Transverse colon (tissue), 4 donors: ENCODE results near the gene GPRIN3. TPM values are rescaled to one million over a fixed set of nuclear protein-coding genes. Genes with fewer than 3 reads are reported as not detected.
A peak's percentile ranks its signal among the peaks of the same experiment; 100 is the strongest.

Experiments used
- DNase-seq: peaks from one replicate; pipeline ENCODE4 v3.0.0-alpha.2; 2019
- H3K27ac ChIP-seq, 4 donors: fragments of 200-600 bp; sonication (generic); 2 replicates each; pipeline ENCODE4 v1.5.1; 2016 to 2018; ENCODE audit warnings: inconsistent platforms in 4 of 4
- H3K27me3 ChIP-seq: fragments of 200-600 bp; sonication (generic); 2 replicates; pipeline ENCODE4 v1.5.1; 2017; ENCODE audit warnings: inconsistent platforms
- H3K36me3 ChIP-seq, 4 donors: fragments of 200-600 bp; sonication (generic); 2 replicates each; pipeline ENCODE4 v1.5.1; 2017 to 2019; ENCODE audit warnings: inconsistent platforms in 4 of 4
- H3K4me1 ChIP-seq, 4 donors: fragments of 200-600 bp; sonication (generic); 2 replicates each; pipeline ENCODE4 v1.5.1; 2017 to 2020; ENCODE audit warnings: inconsistent platforms in 4 of 4
- H3K4me3 ChIP-seq, 4 donors: fragments of 200-600 bp; sonication (generic); 1 replicate in 1 of 4; 2 replicates in 3 of 4; pipeline versions ENCODE4 v1.5.1 to v1.6.1; 2017 to 2019; ENCODE audit warnings: inconsistent platforms in 4 of 4
- H3K9me3 ChIP-seq, 2 donors: fragments of 200-600 bp; sonication (generic); 2 replicates each; pipeline ENCODE4 v1.5.1; 2017 to 2019; ENCODE audit warnings: inconsistent platforms in 2 of 2
- EP300 ChIP-seq: sonication (generic); formaldehyde crosslinking; IDR thresholded peaks from one replicate; pipeline ENCODE4 v1.6.1; 2017; ENCODE audit warnings: antibody characterized with exemption, low read depth
- POLR2A ChIP-seq: fragments of 450-650 bp; IDR thresholded peaks from one replicate; pipeline ENCODE4 v1.6.1; 2016; ENCODE audit warnings: antibody characterized with exemption, mild to moderate bottlenecking, moderate library complexity
- POLR2AphosphoS5 ChIP-seq, 3 donors: sonication (generic); formaldehyde crosslinking; IDR thresholded peaks; one replicate each; pipeline ENCODE4 v1.6.1; 2016; ENCODE audit warnings: antibody characterized with exemption in 3 of 3
- WGBS, 2 donors: methylation state at CpG; one replicate each; pipeline ENCODE4 v1.1.5; 2018; ENCODE audit warnings: low coverage in 1 of 2; 5-methylcytosine and 5-hydroxymethylcytosine counted together
- in situ Hi-C, 4 donors: fragments of 200-750 bp; cut with MboI; loops; one replicate each; pipeline versions ENCODE4 v1.15.0 to v1.15.1; 2017; ENCODE audit warnings: low sequenced_read_pairs in 3 of 4, low pct_ligation_motif_present in 1 of 4, low pct_unique_long_range_greater_than_20kb in 1 of 4
- intact Hi-C: fragments of 100-400 bp; cut with DNase I; formaldehyde crosslinking; loops from one replicate; pipeline ENCODE4 v1.15.1; 2023; ENCODE audit warnings: low total_unique reads
- total RNA-seq, 4 donors: library from RNA; depleted of rRNA; stranded (reverse); fragments of >200 nt; gene quantifications; one replicate each; pipeline ENCODE4 v1.1.0, GENCODE V29; 2016
- TF ChIP-seq, protein P1 (sequence below), 5 experiments: fragments of 200-600 bp in 3 of 5; fragments of 450-650 bp in 2 of 5; sonication (generic) in 3 of 5; IDR thresholded peaks; 1 replicate in 2 of 5; 2 replicates in 3 of 5; pipeline ENCODE4 v1.5.1; 2016 to 2017; ENCODE audit warnings: antibody characterized with exemption in 5 of 5, inconsistent platforms in 3 of 5, mild to moderate bottlenecking in 2 of 5, moderate library complexity in 1 of 5

Gene GPRIN3
- total RNA-seq, 4 donors from 2014 or later = 10.1 to 21.4 (median 12.8) TPM

DNA sequence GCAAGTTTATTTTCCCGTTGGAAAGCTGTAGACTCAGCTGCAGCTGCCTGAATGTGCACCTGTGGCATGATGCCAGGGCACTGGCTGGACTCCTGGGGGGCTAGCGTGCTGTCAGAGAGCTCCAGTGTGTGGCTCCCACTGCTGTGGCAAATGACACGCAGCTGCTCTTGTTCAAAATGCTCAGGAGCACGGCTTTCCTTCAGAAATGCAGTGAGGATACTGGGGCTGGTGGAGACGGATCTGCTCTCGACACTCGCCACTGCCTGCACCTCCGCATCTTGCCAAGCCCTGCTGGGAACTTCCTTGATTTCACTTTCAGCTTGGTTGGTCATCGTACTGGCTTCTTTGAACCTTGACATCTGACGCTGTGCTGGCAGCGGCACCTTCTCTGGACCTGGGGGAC is 58.7 kb downstream of the GPRIN3 start:
- Histone ChIP-seq H3K27me3 (no peaks in the 10 kb centered on the region), H3K4me3 (no peak overlapping the region), H3K9me3 (no peaks in the 10 kb centered on the region), H3K27ac (no peak overlapping the region), H3K4me1 (peaks cover 0 to 38% (median 14%) of the 10 kb centered on the region in 4 donors), H3K36me3 (no peaks in the 10 kb centered on the region)
- no peak for DNase-seq
- 93% methylated on average over 11 of the region's 11 CpGs; no CpG with 5 or more reads in 1 of the 2 donors for WGBS, 2 donors
- TF ChIP-seq POLR2A = no peak
- TF ChIP-seq POLR2AphosphoS5 (IDR thresholded peaks at IDR 0.05) = no peak
- TF ChIP-seq, protein P1, sequence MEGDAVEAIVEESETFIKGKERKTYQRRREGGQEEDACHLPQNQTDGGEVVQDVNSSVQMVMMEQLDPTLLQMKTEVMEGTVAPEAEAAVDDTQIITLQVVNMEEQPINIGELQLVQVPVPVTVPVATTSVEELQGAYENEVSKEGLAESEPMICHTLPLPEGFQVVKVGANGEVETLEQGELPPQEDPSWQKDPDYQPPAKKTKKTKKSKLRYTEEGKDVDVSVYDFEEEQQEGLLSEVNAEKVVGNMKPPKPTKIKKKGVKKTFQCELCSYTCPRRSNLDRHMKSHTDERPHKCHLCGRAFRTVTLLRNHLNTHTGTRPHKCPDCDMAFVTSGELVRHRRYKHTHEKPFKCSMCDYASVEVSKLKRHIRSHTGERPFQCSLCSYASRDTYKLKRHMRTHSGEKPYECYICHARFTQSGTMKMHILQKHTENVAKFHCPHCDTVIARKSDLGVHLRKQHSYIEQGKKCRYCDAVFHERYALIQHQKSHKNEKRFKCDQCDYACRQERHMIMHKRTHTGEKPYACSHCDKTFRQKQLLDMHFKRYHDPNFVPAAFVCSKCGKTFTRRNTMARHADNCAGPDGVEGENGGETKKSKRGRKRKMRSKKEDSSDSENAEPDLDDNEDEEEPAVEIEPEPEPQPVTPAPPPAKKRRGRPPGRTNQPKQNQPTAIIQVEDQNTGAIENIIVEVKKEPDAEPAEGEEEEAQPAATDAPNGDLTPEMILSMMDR (IDR thresholded peaks at IDR 0.05) = no peak
- no peak for TF ChIP-seq EP300
- intact Hi-C loops = no loop called here
- in situ Hi-C loops = loop anchor here in 3 of 4 donors (25.0 kb wide), 1 partner anchor 663 kb away; no protein-coding TSS in a partner anchor

DNA sequence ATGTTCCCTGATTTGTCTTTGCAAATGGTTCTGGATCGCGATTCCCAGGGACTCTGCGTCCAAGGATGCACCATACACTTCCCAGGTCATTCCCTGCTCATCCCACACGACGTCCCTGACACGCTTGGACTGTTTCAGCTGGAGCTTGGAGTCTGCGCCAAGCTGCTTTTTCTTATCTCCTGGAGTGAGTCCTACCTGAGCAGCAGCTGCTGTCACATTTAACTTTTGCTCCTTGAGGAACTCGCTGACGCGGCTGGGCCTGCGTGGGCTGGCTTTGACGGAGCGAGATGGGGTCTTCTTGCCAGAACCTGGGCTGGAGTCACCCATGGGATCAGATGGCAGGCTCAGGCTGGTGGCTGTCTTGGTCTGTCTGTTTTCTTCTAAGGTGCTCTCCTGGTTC is 59.6 kb downstream of the GPRIN3 start:
- no peaks in the 10 kb centered on the region for H3K27me3 ChIP-seq
- H3K4me1 ChIP-seq = peaks cover 0 to 41% (median 14%) of the 10 kb centered on the region in 4 donors
- no peaks in the 10 kb centered on the region for H3K36me3 ChIP-seq
- in situ Hi-C loops (loop anchor here in 3 of 4 donors (25.0 kb wide), 1 partner anchor 664 kb away; no protein-coding TSS in a partner anchor), intact Hi-C loops (no loop called here)
- no peak for DNase-seq
- no peak overlapping the region for H3K27ac ChIP-seq
- 97 to 100% methylated on average over 2 to 13 of the region's 13 CpGs for WGBS, 2 donors
- no peak overlapping the region for H3K4me3 ChIP-seq
- TF ChIP-seq EP300 (no peak), POLR2A (no peak), POLR2AphosphoS5 (IDR thresholded peaks at IDR 0.05) (no peak)
- TF ChIP-seq, protein P1 (IDR thresholded peaks at IDR 0.05) = no peak
- H3K9me3 ChIP-seq = no peaks in the 10 kb centered on the region

DNA sequence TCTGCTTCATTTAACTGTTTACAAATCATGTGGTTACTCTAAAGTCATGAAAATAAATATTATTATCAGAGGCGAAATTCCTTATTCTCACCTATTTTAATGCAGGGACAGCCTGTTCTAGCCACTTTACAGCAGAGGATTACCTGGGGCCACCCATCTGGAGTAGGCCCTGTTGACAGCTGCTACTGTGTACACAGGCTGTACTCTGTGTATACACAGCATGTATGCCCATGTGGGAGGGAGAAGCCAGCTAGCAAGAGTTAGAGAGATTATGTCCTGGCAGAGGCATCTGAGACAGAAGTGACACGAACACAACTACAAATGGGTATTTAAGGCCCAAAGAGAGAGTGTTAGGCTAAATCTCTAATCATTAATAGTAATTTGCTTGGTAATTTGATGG is 62.1 kb downstream of the GPRIN3 start:
- Histone ChIP-seq H3K27ac (peak overlapping the region in 1 of 4 donors; percentile 19), H3K36me3 (no peaks in the 10 kb centered on the region), H3K9me3 (no peaks in the 10 kb centered on the region), H3K4me1 (peaks cover 0 to 16% (median under 1%) of the 10 kb centered on the region in 4 donors), H3K4me3 (no peak overlapping the region), H3K27me3 (no peaks in the 10 kb centered on the region)
- in situ Hi-C loops = loop anchor here in 3 of 4 donors (25.0 kb wide), 1 partner anchor 667 kb away; no protein-coding TSS in a partner anchor
- 52% methylated on average over 2 of the region's 2 CpGs; no CpG with 5 or more reads in 1 of the 2 donors for WGBS, 2 donors
- DNase-seq = no peak
- intact Hi-C loops = no loop called here
- TF ChIP-seq, protein P1 (IDR thresholded peaks at IDR 0.05) = no peak
- TF ChIP-seq POLR2AphosphoS5 (IDR thresholded peaks at IDR 0.05) = peak in 2 of 3 donors; percentile 27 to 53

DNA sequence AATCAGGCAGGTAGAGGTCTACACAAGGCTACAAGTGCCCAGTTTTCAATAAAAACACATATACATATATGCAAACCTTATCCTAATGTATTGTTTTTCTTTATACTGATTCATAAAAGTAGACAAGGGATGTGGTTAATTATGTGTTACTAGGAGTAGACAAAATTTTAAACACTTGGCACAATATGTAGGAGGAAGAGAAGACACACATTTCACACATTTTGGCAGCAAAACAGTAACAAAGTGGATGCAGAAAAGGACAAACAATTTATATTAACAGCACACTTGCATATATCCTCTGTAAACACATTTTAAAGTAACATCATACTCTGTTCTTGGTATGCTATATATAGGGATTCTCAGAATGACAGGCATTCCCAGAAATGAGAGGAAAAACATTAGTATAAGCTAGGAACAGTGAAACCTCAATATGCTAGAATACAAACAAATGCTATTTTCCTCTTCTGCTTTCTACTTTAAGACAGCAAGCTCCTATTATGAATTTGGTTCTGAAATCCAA is 63.8 kb downstream of the GPRIN3 start:
- H3K4me1 ChIP-seq = peaks cover 0 to 14% (median 0%) of the 10 kb centered on the region in 4 donors
- no peak for DNase-seq
- in situ Hi-C loops (loop anchor here in 3 of 4 donors (25.0 kb wide), 1 partner anchor 669 kb away; no protein-coding TSS in a partner anchor), intact Hi-C loops (no loop called here)
- no peaks in the 10 kb centered on the region for H3K9me3 ChIP-seq
- no peaks in the 10 kb centered on the region for H3K36me3 ChIP-seq
- H3K27ac ChIP-seq = peak overlapping the region in 1 of 4 donors; percentile 12
- no peaks in the 10 kb centered on the region for H3K27me3 ChIP-seq
- no peak overlapping the region for H3K4me3 ChIP-seq
- TF ChIP-seq POLR2A (no peak), EP300 (no peak), POLR2AphosphoS5 (IDR thresholded peaks at IDR 0.05) (no peak)
- TF ChIP-seq, protein P1 (IDR thresholded peaks at IDR 0.05) = no peak
